Chondrocyte (in vitro differentiated cells): ENCODE results near the gene FBXO46. TPM values are rescaled to one million over a fixed set of nuclear protein-coding genes. Genes with fewer than 3 reads are reported as not detected.
A peak's percentile ranks its signal among the peaks of the same experiment; 100 is the strongest.

ENCODE experiments used
- DNase-seq: peaks from one replicate; pipeline ENCODE4 v3.0.0; 2021; ENCODE audit warnings: mixed read lengths, low spot score
- H3K27ac Mint-ChIP-seq: one replicate; pipeline ENCODE4 v1.8.0; 2021; ENCODE audit warnings: mild to moderate bottlenecking, moderate library complexity, mixed read lengths; ENCODE audit not compliant: unreplicated experiment
- H3K27me3 Mint-ChIP-seq: 2 replicates; pipeline ENCODE4 v1.8.0; 2021; ENCODE audit warnings: low read depth, mixed read lengths
- H3K36me3 Mint-ChIP-seq: 2 replicates; pipeline ENCODE4 v1.8.0; 2021; ENCODE audit warnings: low read depth, mixed read lengths
- H3K4me1 Mint-ChIP-seq: 2 replicates; pipeline ENCODE4 v1.8.0; 2021; ENCODE audit warnings: low read depth, mild to moderate bottlenecking, mixed read lengths
- H3K4me3 Mint-ChIP-seq: one replicate; pipeline ENCODE4 v1.8.0; 2021; ENCODE audit warnings: mild to moderate bottlenecking, moderate library complexity, mixed read lengths; ENCODE audit not compliant: unreplicated experiment
- H3K9me3 Mint-ChIP-seq: 2 replicates; pipeline ENCODE4 v1.8.0; 2021; ENCODE audit warnings: low read depth, mixed read lengths
- CTCF ChIP-seq: fragments of 200-600 bp; sonication (generic); IDR thresholded peaks from 2 replicates; pipeline ENCODE4 v1.5.0; 2021; ENCODE audit warnings: antibody characterized with exemption, mild to moderate bottlenecking, moderate library complexity
- total RNA-seq: library from RNA; stranded (reverse); gene quantifications from 3 replicates; pipeline ENCODE4 v1.2.1, GENCODE V29; 2021

Gene FBXO46
- total RNA-seq, 1 donor from 2014 or later, result 14.8 TPM

GRCh38 chr19:45767881-45768654 is 37.4 kb upstream of the FBXO46 start:
- Mint-ChIP-seq H3K4me1 (peaks cover 37% of the 10 kb centered on the region), H3K4me3 (peak overlapping the region; percentile 79), H3K27me3 (no peaks in the 10 kb centered on the region), H3K9me3 (no peaks in the 10 kb centered on the region), H3K27ac (peak overlapping the region; percentile 92), H3K36me3 (peaks cover 3% of the 10 kb centered on the region)
- TF ChIP-seq CTCF, result no peak
- no peak for DNase-seq

- H3K4me1 Mint-ChIP-seq, result peaks cover 37% of the 10 kb centered on the region
Observed at GRCh38 chr19:45767410-45767880, 36.7 kb upstream of the FBXO46 start.

GRCh38 chr19:45766869-45767346 is 36.2 kb upstream of the FBXO46 start:
- Mint-ChIP-seq H3K27ac (peak overlapping the region; percentile 92), H3K36me3 (peaks cover 3% of the 10 kb centered on the region), H3K4me1 (peaks cover 31% of the 10 kb centered on the region), H3K27me3 (no peaks in the 10 kb centered on the region), H3K9me3 (no peaks in the 10 kb centered on the region), H3K4me3 (peak overlapping the region; percentile 79)
- TF ChIP-seq CTCF, result no peak
- DNase-seq, result no peak

More at GRCh38 chr19:45767410-45767880, 36.7 kb upstream of the FBXO46 start:
- Mint-ChIP-seq H3K27me3 (no peaks in the 10 kb centered on the region), H3K36me3 (peaks cover 3% of the 10 kb centered on the region), H3K9me3 (no peaks in the 10 kb centered on the region), H3K4me3 (peak overlapping the region; percentile 79), H3K27ac (peak overlapping the region; percentile 92)
- no peak for DNase-seq
- no peak for TF ChIP-seq CTCF

GRCh38 chr19:45766296-45766868 is 35.7 kb upstream of the FBXO46 start:
- Mint-ChIP-seq H3K9me3 (no peaks in the 10 kb centered on the region), H3K27me3 (no peaks in the 10 kb centered on the region), H3K4me3 (peak overlapping the region; percentile 79), H3K36me3 (peaks cover 3% of the 10 kb centered on the region), H3K27ac (no peak overlapping the region), H3K4me1 (peaks cover 30% of the 10 kb centered on the region)
- DNase-seq, result no peak
- TF ChIP-seq CTCF, result no peak

GRCh38 chr19:45765702-45766295 is 35.1 kb upstream of the FBXO46 start:
- Mint-ChIP-seq H3K4me1 (peaks cover 25% of the 10 kb centered on the region), H3K27ac (no peak overlapping the region), H3K9me3 (no peaks in the 10 kb centered on the region), H3K4me3 (peak overlapping the region; percentile 45), H3K27me3 (no peaks in the 10 kb centered on the region), H3K36me3 (no peaks in the 10 kb centered on the region)
- no peak for TF ChIP-seq CTCF
- DNase-seq, result no peak
